H9 (cell line): Measurements from ENCODE around the gene PYGB. TPM values are rescaled to one million over a fixed set of nuclear protein-coding genes. Genes with fewer than 3 reads are reported as not detected.

Experiments
- DNase-seq: peaks from one replicate; pipeline ENCODE4 v3.0.0-alpha.2; 2017
- H2AFZ ChIP-seq: one replicate; pipeline ENCODE4 v1.6.1; 2013; ENCODE audit warnings: mild to moderate bottlenecking, low read length, control low read depth, moderate library complexity
- H2AK5ac ChIP-seq: 2 replicates; pipeline ENCODE4 v1.6.1; 2013; ENCODE audit warnings: low read length, control low read depth, mixed read lengths; ENCODE audit not compliant: insufficient read length
- H2BK120ac ChIP-seq: one replicate; pipeline ENCODE4 v1.6.1; 2013; ENCODE audit warnings: low read depth, mild to moderate bottlenecking, low read length, control low read depth, inconsistent platforms; ENCODE audit not compliant: poor library complexity, severe bottlenecking
- H2BK12ac ChIP-seq: 2 replicates; pipeline ENCODE4 v1.6.1; 2013; ENCODE audit warnings: low read length, control low read depth, mixed read lengths, low read depth; ENCODE audit not compliant: insufficient read length
- H2BK15ac ChIP-seq: 2 replicates; pipeline ENCODE4 v1.6.1; 2013; ENCODE audit warnings: low read depth, low read length, control low read depth
- H2BK20ac ChIP-seq: one replicate; pipeline ENCODE4 v1.6.1; 2013; ENCODE audit warnings: low read depth, mild to moderate bottlenecking, low read length, control low read depth, inconsistent platforms; ENCODE audit not compliant: poor library complexity, severe bottlenecking
- H2BK5ac ChIP-seq: 2 replicates; pipeline ENCODE4 v1.6.1; 2013; ENCODE audit warnings: low read length, control low read depth, mixed read lengths; ENCODE audit not compliant: insufficient read length
- H3K14ac ChIP-seq: 2 replicates; pipeline ENCODE4 v1.6.1; 2013; ENCODE audit warnings: low read length, control low read depth; ENCODE audit not compliant: insufficient read depth
- H3K18ac ChIP-seq: 2 replicates; pipeline ENCODE4 v1.6.1; 2013; ENCODE audit warnings: low read depth, mild to moderate bottlenecking, mixed read lengths, low read length, control low read depth; ENCODE audit not compliant: insufficient read length
- H3K23ac ChIP-seq: 2 replicates; pipeline ENCODE4 v1.6.1; 2013; ENCODE audit warnings: low read length, control low read depth, mixed read lengths, low read depth; ENCODE audit not compliant: insufficient read length
- H3K23me2 ChIP-seq: 2 replicates; pipeline ENCODE4 v1.6.1; 2013; ENCODE audit warnings: low read depth, mild to moderate bottlenecking, mixed read lengths, low read length, control low read depth; ENCODE audit not compliant: insufficient read length, poor library complexity, severe bottlenecking
- H3K27ac ChIP-seq: 2 replicates; pipeline ENCODE4 v1.5.1; 2013; ENCODE audit warnings: low read length, control low read depth, mixed read lengths, low read depth; ENCODE audit not compliant: insufficient read length
- H3K27me3 ChIP-seq: 2 replicates; pipeline ENCODE4 v1.6.1; 2013; ENCODE audit warnings: low read length, control low read depth, inconsistent platforms; ENCODE audit not compliant: insufficient read depth
- H3K4ac ChIP-seq: 2 replicates; pipeline ENCODE4 v1.6.1; 2013; ENCODE audit warnings: low read depth, mild to moderate bottlenecking, control low read depth, inconsistent platforms, low read length, moderate library complexity
- H3K4me1 ChIP-seq: 2 replicates; pipeline ENCODE4 v1.6.1; 2013; ENCODE audit warnings: low read length, control low read depth, inconsistent platforms; ENCODE audit not compliant: insufficient read depth
- H3K4me2 ChIP-seq: 2 replicates; pipeline ENCODE4 v1.6.1; 2013; ENCODE audit warnings: low read length, control low read depth, mixed read lengths; ENCODE audit not compliant: insufficient read length, insufficient read depth
- H3K56ac ChIP-seq: 2 replicates; pipeline ENCODE4 v1.6.1; 2013; ENCODE audit warnings: low read depth, mild to moderate bottlenecking, mixed read lengths, low read length, control low read depth; ENCODE audit not compliant: insufficient read length
- H3K79me1 ChIP-seq: 2 replicates; pipeline ENCODE4 v1.6.1; 2013; ENCODE audit warnings: low read depth, mild to moderate bottlenecking, moderate library complexity, low read length, control low read depth, inconsistent platforms; ENCODE audit not compliant: insufficient read depth, poor library complexity, severe bottlenecking
- H3K79me2 ChIP-seq: 2 replicates; pipeline ENCODE4 v1.6.1; 2013; ENCODE audit warnings: low read length, control low read depth, inconsistent platforms; ENCODE audit not compliant: insufficient read depth
- H3K9ac ChIP-seq: 2 replicates; pipeline ENCODE4 v1.6.1; 2013; ENCODE audit warnings: low read length, control low read depth, mixed read lengths; ENCODE audit not compliant: insufficient read length; ENCODE audit errors: extremely low read depth
- H3K9me3 ChIP-seq: one replicate; pipeline ENCODE4 v1.6.1; 2013; ENCODE audit warnings: low read depth, low read length, inconsistent platforms; ENCODE audit not compliant: control insufficient read depth
- H3T11ph ChIP-seq: one replicate; pipeline ENCODE4 v1.6.1; 2013; ENCODE audit warnings: mild to moderate bottlenecking, low read length, control low read depth, inconsistent platforms
- H4K20me1 ChIP-seq: one replicate; pipeline ENCODE4 v1.6.1; 2013; ENCODE audit not compliant: control insufficient read depth, insufficient read length, insufficient read depth
- H4K5ac ChIP-seq: 2 replicates; pipeline ENCODE4 v1.6.1; 2013; ENCODE audit warnings: low read depth, mild to moderate bottlenecking, mixed read lengths, low read length, control low read depth; ENCODE audit not compliant: insufficient read length
- H4K8ac ChIP-seq: replicated peaks from 2 replicates; pipeline ENCODE4 v1.6.1; 2013; ENCODE audit warnings: low read length, control low read depth, mixed read lengths, low read depth; ENCODE audit not compliant: insufficient read length
- H4K91ac ChIP-seq: 2 replicates; pipeline ENCODE4 v1.6.1; 2013; ENCODE audit warnings: low read depth, mild to moderate bottlenecking, moderate library complexity, mixed read lengths, low read length, control low read depth; ENCODE audit not compliant: insufficient read length
- H3K27ac Mint-ChIP-seq, 3 experiments: 2 replicates in 2 of 3; 3 replicates in 1 of 3; pipeline ENCODE4 v1.8.0; 2020 to 2021; ENCODE audit warnings: mixed read lengths in 3 of 3, mild to moderate bottlenecking in 1 of 3, moderate library complexity in 1 of 3
- H3K27me3 Mint-ChIP-seq: 2 replicates; pipeline ENCODE4 v1.8.0; 2021; ENCODE audit warnings: low read depth, mild to moderate bottlenecking, moderate library complexity, mixed read lengths
- H3K36me3 Mint-ChIP-seq, 3 experiments: 2 replicates in 2 of 3; 3 replicates in 1 of 3; pipeline ENCODE4 v1.8.0; 2020 to 2021; ENCODE audit warnings: low read depth in 3 of 3, mixed read lengths in 3 of 3; ENCODE audit not compliant: insufficient read depth in 1 of 3
- H3K4me1 Mint-ChIP-seq, 2 experiments: 2 replicates each; pipeline ENCODE4 v1.8.0; 2020; ENCODE audit warnings: mixed read lengths in 2 of 2
- H3K4me3 Mint-ChIP-seq, 2 experiments: 2 replicates in 1 of 2; 3 replicates in 1 of 2; pipeline ENCODE4 v1.8.0; 2020 to 2021; ENCODE audit warnings: mild to moderate bottlenecking in 2 of 2, mixed read lengths in 2 of 2, moderate library complexity in 1 of 2
- H3K9me3 Mint-ChIP-seq, 2 experiments: 2 replicates in 1 of 2; 3 replicates in 1 of 2; pipeline ENCODE4 v1.8.0; 2020; ENCODE audit warnings: mild to moderate bottlenecking in 2 of 2, mixed read lengths in 2 of 2, moderate library complexity in 1 of 2
- WGBS: extraction: QIAGEN DNeasy Blood & Tissue Kit; methylation state at CpG from one replicate; pipeline ENCODE4 v1.1.7; 2013; ENCODE audit warnings: missing lambda C conversion rate, low lambda C conversion rate, mixed read lengths; ENCODE audit not compliant: insufficient read length; ENCODE audit errors: extremely low coverage; 5-methylcytosine and 5-hydroxymethylcytosine counted together
- total RNA-seq: library from RNA; stranded (reverse); gene quantifications from 2 replicates; pipeline ENCODE4 v1.2.1, GENCODE V29; 2021
- TF ChIP-seq, protein P1 (sequence below): fragments of 200-600 bp; sonication (generic); conservative IDR thresholded peaks from 3 replicates; pipeline ENCODE4 v1.8.0; 2021; ENCODE audit warnings: antibody characterized with exemption, mild to moderate bottlenecking

PYGB gene
- total RNA-seq, 1 experiment from 2014 or later = 46.9 TPM

DNA sequence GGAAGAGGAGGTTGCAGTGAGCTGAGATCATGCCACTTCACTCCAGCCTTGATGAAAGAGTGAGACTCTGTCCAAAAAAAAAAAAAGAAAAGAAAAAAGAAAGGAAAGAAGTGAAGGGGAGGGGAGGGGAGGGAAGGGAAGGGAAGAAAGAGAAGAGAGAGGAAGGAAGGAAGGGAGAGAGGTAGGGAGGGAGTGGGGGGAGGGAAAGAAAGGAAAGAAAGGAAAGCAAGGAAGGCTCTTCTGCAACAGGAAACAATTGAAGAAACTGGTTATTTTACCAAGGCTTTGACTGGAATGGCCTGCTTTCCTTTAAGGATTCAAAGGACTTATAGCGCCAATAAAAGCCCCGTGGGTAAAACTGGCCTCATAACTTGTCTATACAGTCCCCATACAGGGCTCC lies 78.1 kb downstream of the PYGB start:
- no peaks in the 10 kb centered on the region for H3K9me3 ChIP-seq
- H3K27ac ChIP-seq = no peak overlapping the region
- Mint-ChIP-seq H3K27me3 (no peaks in the 10 kb centered on the region), H3K4me1 (peaks cover 21 to 23% of the 10 kb centered on the region in 2 experiments), H3K36me3 (peaks cover 20 to 40% (median 35%) of the 10 kb centered on the region in 3 experiments), H3K4me3 (no peak overlapping the region), H3K27ac (no peak overlapping the region), H3K9me3 (peaks cover 12 to 14% of the 10 kb centered on the region in 2 experiments)
- peaks cover 6% of the 10 kb centered on the region for H3K79me1 ChIP-seq
- H3K23me2 ChIP-seq = no peaks in the 10 kb centered on the region
- no peak overlapping the region for H2BK5ac ChIP-seq
- no peaks in the 10 kb centered on the region for H3K27me3 ChIP-seq
- peaks cover 6% of the 10 kb centered on the region for H3K4me1 ChIP-seq
- no peak overlapping the region for H2BK12ac ChIP-seq
- H4K8ac ChIP-seq = no peak overlapping the region
- H3K18ac ChIP-seq = no peak overlapping the region
- no peak overlapping the region for H2BK120ac ChIP-seq
- no peak overlapping the region for H2AFZ ChIP-seq
- H2BK15ac ChIP-seq = no peak overlapping the region
- no peaks in the 10 kb centered on the region for H4K20me1 ChIP-seq
- H3K23ac ChIP-seq = no peak overlapping the region
- H4K91ac ChIP-seq = no peak overlapping the region
- no peak overlapping the region for H3T11ph ChIP-seq
- no peak overlapping the region for H3K4ac ChIP-seq
- H2BK20ac ChIP-seq = no peak overlapping the region
- no peak overlapping the region for H2AK5ac ChIP-seq
- no peak overlapping the region for H3K56ac ChIP-seq
- no peak overlapping the region for H3K14ac ChIP-seq
- TF ChIP-seq, protein P1, sequence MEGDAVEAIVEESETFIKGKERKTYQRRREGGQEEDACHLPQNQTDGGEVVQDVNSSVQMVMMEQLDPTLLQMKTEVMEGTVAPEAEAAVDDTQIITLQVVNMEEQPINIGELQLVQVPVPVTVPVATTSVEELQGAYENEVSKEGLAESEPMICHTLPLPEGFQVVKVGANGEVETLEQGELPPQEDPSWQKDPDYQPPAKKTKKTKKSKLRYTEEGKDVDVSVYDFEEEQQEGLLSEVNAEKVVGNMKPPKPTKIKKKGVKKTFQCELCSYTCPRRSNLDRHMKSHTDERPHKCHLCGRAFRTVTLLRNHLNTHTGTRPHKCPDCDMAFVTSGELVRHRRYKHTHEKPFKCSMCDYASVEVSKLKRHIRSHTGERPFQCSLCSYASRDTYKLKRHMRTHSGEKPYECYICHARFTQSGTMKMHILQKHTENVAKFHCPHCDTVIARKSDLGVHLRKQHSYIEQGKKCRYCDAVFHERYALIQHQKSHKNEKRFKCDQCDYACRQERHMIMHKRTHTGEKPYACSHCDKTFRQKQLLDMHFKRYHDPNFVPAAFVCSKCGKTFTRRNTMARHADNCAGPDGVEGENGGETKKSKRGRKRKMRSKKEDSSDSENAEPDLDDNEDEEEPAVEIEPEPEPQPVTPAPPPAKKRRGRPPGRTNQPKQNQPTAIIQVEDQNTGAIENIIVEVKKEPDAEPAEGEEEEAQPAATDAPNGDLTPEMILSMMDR = no peak
- no peak for DNase-seq
- peaks cover 3% of the 10 kb centered on the region; the same call in 1 of the 2 replicates for H3K79me2 ChIP-seq
- H4K5ac ChIP-seq = no peak overlapping the region
- no peak overlapping the region for H3K4me2 ChIP-seq
- no CpG with 5 or more reads among the region's 2 CpGs for WGBS
- H3K9ac ChIP-seq = no peak overlapping the region
